Neural cell (in vitro differentiated cells): ENCODE data around the gene TMEM184A. TPM values are rescaled to one million over a fixed set of nuclear protein-coding genes. Genes with fewer than 3 reads are reported as not detected.
A peak's percentile ranks its signal among the peaks of the same experiment; 100 is the strongest.

Experiments used
- H2AFZ ChIP-seq: fragments of 200-600, 300-800 bp; sonication (generic), shearing (Covaris generic); 2 replicates; pipeline ENCODE4 v1.6.0; 2014; ENCODE audit warnings: low read depth, mild to moderate bottlenecking, antibody characterized with exemption, low read length, moderate library complexity
- H3F3A ChIP-seq: fragments of 200-600 bp; shearing (Covaris generic); 2 replicates; pipeline ENCODE4 v1.6.1; 2016; ENCODE audit warnings: mild to moderate bottlenecking, moderate library complexity, mixed read lengths, antibody characterized with exemption, low read length; ENCODE audit not compliant: insufficient read depth, poor library complexity, severe bottlenecking
- H3K27ac ChIP-seq: fragments of 200-600, 300-800 bp; sonication (generic), shearing (Covaris generic); 2 replicates; pipeline ENCODE4 v1.5.1; 2014; ENCODE audit warnings: mild to moderate bottlenecking, low read length, moderate library complexity
- H3K27me3 ChIP-seq: fragments of 300-800, 200-600 bp; sonication (generic), shearing (Covaris generic); 2 replicates; pipeline ENCODE4 v1.6.0; 2014; ENCODE audit warnings: mild to moderate bottlenecking, low read depth, low read length, moderate library complexity; ENCODE audit not compliant: insufficient read depth
- H3K36me3 ChIP-seq: fragments of 300-800, 200-600 bp; sonication (generic), shearing (Covaris generic); 2 replicates; pipeline ENCODE4 v1.5.1; 2014; ENCODE audit warnings: mild to moderate bottlenecking, antibody characterized with exemption, low read length, moderate library complexity; ENCODE audit not compliant: insufficient read depth
- H3K4me2 ChIP-seq: fragments of 300-800, 200-600 bp; sonication (generic), shearing (Covaris generic); 2 replicates; pipeline ENCODE4 v1.6.0; 2014; ENCODE audit warnings: mild to moderate bottlenecking, low read length
- H3K4me3 ChIP-seq: fragments of 300-800, 200-600 bp; sonication (generic), shearing (Covaris generic); 2 replicates; pipeline ENCODE4 v1.5.1; 2014; ENCODE audit warnings: mild to moderate bottlenecking, low read length, moderate library complexity
- H3K79me2 ChIP-seq: fragments of 200-600 bp; shearing (Covaris generic); replicated peaks from 2 replicates; pipeline ENCODE4 v1.6.0; 2014; ENCODE audit warnings: mild to moderate bottlenecking, low read length, moderate library complexity; ENCODE audit not compliant: insufficient read depth
- H3K9ac ChIP-seq: fragments of 300-800, 200-600 bp; sonication (generic), shearing (Covaris generic); 2 replicates; pipeline ENCODE4 v1.6.1; 2016; ENCODE audit warnings: mild to moderate bottlenecking, low read length, mixed read lengths
- H3K9me2 ChIP-seq: fragments of 200-600 bp; shearing (Covaris generic); 2 replicates; pipeline ENCODE4 v1.6.1; 2016; ENCODE audit warnings: mild to moderate bottlenecking, low read length, mixed read lengths; ENCODE audit not compliant: insufficient read depth
- H3K9me3 ChIP-seq: fragments of 200-600, 300-800 bp; sonication (generic), shearing (Covaris generic); 2 replicates; pipeline ENCODE4 v1.6.1; 2016; ENCODE audit warnings: mild to moderate bottlenecking, mixed run types, low read length, moderate library complexity, mixed read lengths
- H4K20me1 ChIP-seq: fragments of 200-600 bp; shearing (Covaris generic); 2 replicates; pipeline ENCODE4 v1.6.1; 2016; ENCODE audit warnings: mild to moderate bottlenecking, mixed run types; ENCODE audit not compliant: insufficient read depth
- EP300 ChIP-seq: fragments of 450-650 bp; conservative IDR thresholded peaks from 2 replicates; pipeline ENCODE4 v1.6.1; 2014; ENCODE audit warnings: antibody characterized with exemption, mild to moderate bottlenecking, moderate library complexity; ENCODE audit not compliant: poor library complexity, severe bottlenecking
- EZH2 ChIP-seq: fragments of 200-600, 300-800 bp; shearing (Covaris generic), sonication (generic); IDR thresholded peaks from 2 replicates; pipeline ENCODE4 v1.6.1; 2014; ENCODE audit warnings: antibody characterized with exemption, low read length, borderline replicate concordance, mild to moderate bottlenecking; ENCODE audit not compliant: insufficient read depth, poor library complexity, severe bottlenecking
- MXI1 ChIP-seq: fragments of 450-650 bp; conservative IDR thresholded peaks from 2 replicates; pipeline ENCODE4 v1.6.1; 2014; ENCODE audit warnings: antibody characterized with exemption, mild to moderate bottlenecking; ENCODE audit not compliant: poor library complexity, severe bottlenecking
- POLR2AphosphoS5 ChIP-seq: IDR thresholded peaks from 2 replicates; pipeline ENCODE4 v1.6.1; 2012
- RAD21 ChIP-seq: fragments of 450-650 bp; conservative IDR thresholded peaks from 2 replicates; pipeline ENCODE4 v1.6.1; 2014; ENCODE audit warnings: antibody characterized with exemption, mild to moderate bottlenecking, moderate library complexity
- REST ChIP-seq: IDR thresholded peaks from 2 replicates; pipeline ENCODE4 v1.6.1; 2012; ENCODE audit warnings: borderline replicate concordance
- SMC3 ChIP-seq: fragments of 450-650 bp; conservative IDR thresholded peaks from 2 replicates; pipeline ENCODE4 v1.6.1; 2014; ENCODE audit warnings: antibody characterized with exemption, mild to moderate bottlenecking, moderate library complexity; ENCODE audit not compliant: poor library complexity
- TAF1 ChIP-seq: IDR thresholded peaks from 2 replicates; pipeline ENCODE4 v1.6.1; 2012; ENCODE audit warnings: low read depth
- polyA minus RNA-seq: library from RNA; depleted of rRNA, polyadenylated mRNA; stranded (reverse); fragments of >200 nt; gene quantifications from 2 replicates; pipeline ENCODE4 v1.2.3, GENCODE V29; 2014
- polyA plus RNA-seq: library from polyadenylated mRNA; depleted of rRNA; stranded (reverse); fragments of >200 nt; gene quantifications from 2 replicates; pipeline ENCODE4 v1.2.3, GENCODE V29; 2014
- TF ChIP-seq, protein P1 (sequence below): fragments of 450-650 bp; IDR thresholded peaks from 2 replicates; pipeline ENCODE4 v1.5.1; 2014; ENCODE audit warnings: antibody characterized with exemption, mild to moderate bottlenecking, moderate library complexity; ENCODE audit not compliant: poor library complexity, severe bottlenecking

Gene TMEM184A
- polyA plus RNA-seq (0.12 TPM in 1 of 2 replicates, not detected in the other), polyA minus RNA-seq (not detected in 2 replicates)

DNA sequence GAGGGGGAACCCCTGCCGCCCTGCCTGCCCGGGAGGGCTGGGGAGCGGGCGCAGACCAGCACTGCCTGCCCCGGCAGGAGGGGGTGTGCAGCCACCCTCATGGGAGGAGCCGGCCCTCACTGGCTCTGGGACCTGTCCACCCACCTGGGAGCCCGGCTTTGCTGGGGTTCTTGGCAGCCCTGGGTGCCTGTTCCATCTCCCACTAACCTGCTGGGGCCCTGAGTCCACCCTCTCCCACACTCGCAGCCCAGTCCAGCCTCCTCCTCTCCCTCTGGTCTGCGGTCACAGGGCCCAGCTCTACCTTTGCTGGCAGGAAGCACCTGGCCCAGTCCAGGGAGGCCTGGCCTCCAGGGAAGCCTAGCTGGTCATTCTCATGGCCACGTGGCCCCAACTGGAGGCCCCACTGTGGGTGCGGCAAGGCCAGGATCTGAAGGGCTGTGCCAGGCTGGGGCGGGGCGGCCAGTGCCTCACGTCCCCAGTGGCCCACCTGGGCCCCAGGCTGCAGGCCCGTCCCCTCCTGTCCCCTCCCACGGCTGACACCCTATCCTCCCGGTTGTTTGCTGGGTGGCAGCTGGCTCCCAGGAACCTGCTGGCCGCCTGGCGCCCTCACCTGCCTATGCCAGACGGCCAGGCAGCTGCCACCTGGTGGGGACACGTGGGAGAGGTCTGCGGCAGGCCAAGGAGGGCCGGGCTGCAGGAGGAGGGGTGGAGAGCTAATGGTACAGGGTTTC, at the start of gene TMEM184A:
Gene TMEM184A (minus strand): TSS at position 393 of the 731 bp plus-strand sequence. CDS start 721 bp downstream, outside the sequence.
- Histone ChIP-seq H3K4me3 (no peak within 1 kb of the TSS), H3K27ac (no peak within 1 kb of the TSS), H3K79me2 (no peaks in the 10 kb centered on the region), H3K9ac (peak within 1 kb of the TSS; percentile 20), H3K36me3 (no peaks in the 10 kb centered on the region), H3F3A (no peaks in the 10 kb centered on the region), H3K27me3 (no peaks in the 10 kb centered on the region), H2AFZ (no peak within 1 kb of the TSS), H3K9me2 (no peaks in the 10 kb centered on the region), H3K4me2 (no peak within 1 kb of the TSS), H4K20me1 (no peaks in the 10 kb centered on the region), H3K9me3 (no peaks in the 10 kb centered on the region)
- TF ChIP-seq, protein P1, sequence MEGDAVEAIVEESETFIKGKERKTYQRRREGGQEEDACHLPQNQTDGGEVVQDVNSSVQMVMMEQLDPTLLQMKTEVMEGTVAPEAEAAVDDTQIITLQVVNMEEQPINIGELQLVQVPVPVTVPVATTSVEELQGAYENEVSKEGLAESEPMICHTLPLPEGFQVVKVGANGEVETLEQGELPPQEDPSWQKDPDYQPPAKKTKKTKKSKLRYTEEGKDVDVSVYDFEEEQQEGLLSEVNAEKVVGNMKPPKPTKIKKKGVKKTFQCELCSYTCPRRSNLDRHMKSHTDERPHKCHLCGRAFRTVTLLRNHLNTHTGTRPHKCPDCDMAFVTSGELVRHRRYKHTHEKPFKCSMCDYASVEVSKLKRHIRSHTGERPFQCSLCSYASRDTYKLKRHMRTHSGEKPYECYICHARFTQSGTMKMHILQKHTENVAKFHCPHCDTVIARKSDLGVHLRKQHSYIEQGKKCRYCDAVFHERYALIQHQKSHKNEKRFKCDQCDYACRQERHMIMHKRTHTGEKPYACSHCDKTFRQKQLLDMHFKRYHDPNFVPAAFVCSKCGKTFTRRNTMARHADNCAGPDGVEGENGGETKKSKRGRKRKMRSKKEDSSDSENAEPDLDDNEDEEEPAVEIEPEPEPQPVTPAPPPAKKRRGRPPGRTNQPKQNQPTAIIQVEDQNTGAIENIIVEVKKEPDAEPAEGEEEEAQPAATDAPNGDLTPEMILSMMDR = peak; percentile 54
- TF ChIP-seq SMC3 (peak; percentile 51), MXI1 (no peak), TAF1 (no peak), RAD21 (peak; percentile 14)

- H3K9me2 ChIP-seq = no peaks in the 10 kb centered on the region
- no peaks in the 10 kb centered on the region for H3F3A ChIP-seq
- H3K9me3 ChIP-seq = no peaks in the 10 kb centered on the region
- TF ChIP-seq REST (no peak), POLR2AphosphoS5 (no peak), RAD21 (no peak), SMC3 (no peak), TAF1 (no peak), EP300 (no peak), EZH2 (no peak), MXI1 (no peak)
- TF ChIP-seq, protein P1 = no peak
- H3K4me2 ChIP-seq = no peak overlapping the region
- no peaks in the 10 kb centered on the region for H3K79me2 ChIP-seq
- no peak overlapping the region for H3K9ac ChIP-seq
- H3K36me3 ChIP-seq = no peaks in the 10 kb centered on the region
- no peaks in the 10 kb centered on the region for H3K27me3 ChIP-seq
- H3K27ac ChIP-seq = no peak overlapping the region
- H2AFZ ChIP-seq = no peak overlapping the region
- no peaks in the 10 kb centered on the region for H4K20me1 ChIP-seq
- H3K4me3 ChIP-seq = no peak overlapping the region
Measured at GRCh38 chr7:1604383-1604782, 48.4 kb upstream of the TMEM184A start.
